ENCODE results near the gene PAK6. TPM values are rescaled to one million over a fixed set of nuclear protein-coding genes. Genes with fewer than 3 reads are reported as not detected.

The PAK6 gene
- total RNA-seq, 1 donor from 2014 or later, result 9.7 TPM

- intact Hi-C loops (cut with DNase I), result loop anchor here (5.0 kb wide), 1 partner anchor 223 kb away; no protein-coding TSS in a partner anchor
These were observed 31.6 kb downstream of the PAK6 start for GRCh38 chr15:40270246-40270995.

DNA sequence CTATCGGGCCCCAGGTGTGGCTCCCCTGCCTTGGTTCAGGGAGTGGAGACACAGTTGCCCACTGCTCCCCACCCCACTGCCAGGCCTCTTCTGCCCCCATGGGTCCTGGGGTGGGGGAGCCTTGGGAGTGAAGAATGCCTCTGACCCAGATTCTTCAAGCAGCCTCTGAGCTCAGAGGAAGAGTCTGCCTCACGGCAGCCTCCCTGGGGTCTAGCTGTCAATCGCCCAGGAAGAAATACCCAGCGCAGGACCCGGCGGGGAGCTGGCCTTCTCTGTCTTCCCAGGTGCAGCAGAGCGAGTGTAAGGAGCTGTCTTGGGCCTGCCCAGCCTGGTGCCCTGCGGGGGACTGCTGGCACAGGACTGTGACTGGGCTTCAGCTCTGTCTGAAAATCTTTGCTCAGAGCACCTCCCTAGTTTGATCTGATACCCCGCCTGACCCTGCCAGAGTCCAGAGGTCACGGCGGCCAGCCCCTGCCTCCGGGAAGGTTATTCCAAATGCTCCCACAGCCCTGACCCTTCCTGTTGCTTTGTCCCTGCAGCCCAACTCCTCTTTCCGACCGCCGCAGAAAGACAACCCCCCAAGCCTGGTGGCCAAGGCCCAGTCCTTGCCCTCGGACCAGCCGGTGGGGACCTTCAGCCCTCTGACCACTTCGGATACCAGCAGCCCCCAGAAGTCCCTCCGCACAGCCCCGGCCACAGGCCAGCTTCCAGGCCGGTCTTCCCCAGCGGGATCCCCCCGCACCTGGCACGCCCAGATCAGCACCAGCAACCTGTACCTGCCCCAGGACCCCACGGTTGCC lies 33.0 kb downstream of the PAK6 start:
- intact Hi-C loops (cut with DNase I), result loop anchor here (5.0 kb wide), 1 partner anchor 225 kb away; no protein-coding TSS in a partner anchor
- no peak for DNase-seq
- no peak for ATAC-seq (ENCODE audit: poor library complexity)

More at GRCh38 chr15:40270246-40270995, 31.6 kb downstream of the PAK6 start:
- ATAC-seq (ENCODE audit: poor library complexity), result no peak
- DNase-seq, result no peak

- intact Hi-C loops (cut with DNase I), result loop anchor here (5.0 kb wide), 1 partner anchor 225 kb away; no protein-coding TSS in a partner anchor
- ATAC-seq (ENCODE audit: poor library complexity) (no peak), DNase-seq (no peak)
These were observed 33.7 kb downstream of the PAK6 start for GRCh38 chr15:40272485-40273056.

DNA sequence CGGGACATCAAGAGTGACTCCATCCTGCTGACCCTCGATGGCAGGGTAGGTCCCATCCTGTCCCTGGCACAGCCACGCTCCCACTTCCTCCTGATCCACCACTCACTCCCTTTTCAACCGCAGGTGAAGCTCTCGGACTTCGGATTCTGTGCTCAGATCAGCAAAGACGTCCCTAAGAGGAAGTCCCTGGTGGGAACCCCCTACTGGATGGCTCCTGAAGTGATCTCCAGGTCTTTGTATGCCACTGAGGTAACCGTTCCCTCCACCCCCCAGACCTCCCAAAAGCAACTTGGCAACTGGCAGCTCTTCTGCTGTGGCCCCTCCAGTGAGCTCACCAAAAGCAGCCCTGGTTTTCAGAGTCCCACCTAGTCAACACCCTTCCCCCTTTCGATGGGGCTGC lies 34.6 kb downstream of the PAK6 start:
- ATAC-seq (ENCODE audit: poor library complexity) (no peak), DNase-seq (no peak)
- intact Hi-C loops (cut with DNase I), result loop anchor here (5.0 kb wide), 1 partner anchor 226 kb away; no protein-coding TSS in a partner anchor

DNA sequence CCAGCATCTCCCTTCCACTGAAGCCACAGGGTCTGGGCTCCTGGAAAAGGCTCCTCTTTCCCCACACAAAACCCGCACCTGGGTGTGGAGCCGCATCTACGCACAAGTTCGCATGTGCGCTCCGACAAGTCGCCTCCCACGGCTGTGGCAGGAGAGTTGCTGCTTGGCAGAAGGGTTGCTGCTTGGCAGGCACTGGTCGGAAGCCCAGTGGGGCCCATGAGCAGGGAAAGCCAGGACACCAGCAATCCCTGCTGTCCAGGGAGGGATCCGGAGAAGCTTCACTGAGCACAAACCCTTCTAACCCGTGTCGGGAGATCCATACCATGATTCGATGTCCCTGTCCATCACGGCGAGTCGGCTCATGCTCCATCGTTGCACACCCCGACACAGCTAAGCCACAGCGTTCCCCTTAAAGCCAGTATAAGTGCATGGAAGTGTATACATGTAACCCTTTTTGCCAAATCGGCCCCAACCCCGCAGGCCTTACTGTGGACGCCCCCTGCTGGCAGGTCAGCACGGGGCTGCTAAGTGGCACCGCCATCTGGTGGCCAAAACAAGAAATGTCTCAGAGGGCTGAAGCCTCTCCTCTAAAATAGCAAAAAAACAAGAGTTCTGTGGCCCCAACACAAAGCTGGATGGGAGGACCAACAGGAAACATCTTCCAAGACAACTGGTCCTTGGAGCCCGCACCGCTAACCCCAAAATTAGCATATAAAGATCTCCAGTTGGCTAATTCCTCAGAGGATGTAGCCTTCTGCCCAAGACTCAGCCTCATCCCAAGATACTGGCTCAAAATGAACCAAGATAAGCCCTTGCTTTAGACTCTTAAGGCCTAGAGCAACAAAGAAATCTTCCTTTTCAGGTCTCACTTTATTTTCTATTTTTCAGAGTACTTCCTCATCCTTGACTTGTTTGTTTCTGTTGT lies 35.7 kb downstream of the PAK6 start:
- ATAC-seq (ENCODE audit: poor library complexity) (peak; percentile 70), DNase-seq (peak; percentile 86)
- intact Hi-C loops (cut with DNase I), result loop anchor here (2.0 to 5.0 kb wide), 2 partner anchors 56 to 227 kb away; no protein-coding TSS in a partner anchor

DNA sequence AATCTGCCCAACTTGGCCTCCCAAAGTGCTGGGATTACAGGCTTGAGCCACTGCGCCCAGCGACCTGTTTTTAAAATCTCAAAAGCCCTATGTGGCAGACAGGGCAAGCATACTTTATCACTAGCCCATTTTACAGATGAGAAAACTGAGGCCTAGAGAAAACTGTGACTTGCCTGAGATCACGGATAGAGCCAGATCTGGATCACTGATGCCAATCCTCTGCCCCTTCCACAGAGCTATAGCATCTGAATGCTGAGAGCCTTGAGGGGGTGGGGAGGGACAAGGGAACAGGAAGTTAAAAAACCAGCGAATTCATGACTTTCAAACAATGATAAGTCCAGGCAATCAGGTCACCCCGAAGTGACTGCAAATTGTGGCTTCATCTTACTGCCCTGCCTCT lies 36.7 kb downstream of the PAK6 start:
- intact Hi-C loops (cut with DNase I), result loop anchor here (2.0 kb wide), 1 partner anchor 57 kb away; no protein-coding TSS in a partner anchor
- ATAC-seq (ENCODE audit: poor library complexity), result no peak
- DNase-seq, result no peak

DNA sequence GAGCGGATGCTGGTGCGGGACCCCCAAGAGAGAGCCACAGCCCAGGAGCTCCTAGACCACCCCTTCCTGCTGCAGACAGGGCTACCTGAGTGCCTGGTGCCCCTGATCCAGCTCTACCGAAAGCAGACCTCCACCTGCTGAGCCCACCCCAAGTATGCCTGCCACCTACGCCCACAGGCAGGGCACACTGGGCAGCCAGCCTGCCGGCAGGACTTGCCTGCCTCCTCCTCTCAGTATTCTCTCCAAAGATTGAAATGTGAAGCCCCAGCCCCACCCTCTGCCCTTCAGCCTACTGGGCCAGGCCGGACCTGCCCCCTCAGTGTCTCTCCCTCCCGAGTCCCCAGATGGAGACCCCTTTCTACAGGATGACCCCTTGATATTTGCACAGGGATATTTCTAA lies 37.1 kb downstream of the PAK6 start:
- intact Hi-C loops (cut with DNase I), result loop anchor here (2.0 kb wide), 1 partner anchor 57 kb away; no protein-coding TSS in a partner anchor
- ATAC-seq (ENCODE audit: poor library complexity) (no peak), DNase-seq (no peak)

GRCh38 chr15:40276927-40277326 lies 38.1 kb downstream of the PAK6 start:
- intact Hi-C loops (cut with DNase I), result no loop called here
- ATAC-seq (ENCODE audit: poor library complexity) (no peak), DNase-seq (no peak)

- ATAC-seq (ENCODE audit: poor library complexity) (no peak), DNase-seq (no peak)
- intact Hi-C loops (cut with DNase I), result no loop called here
These were observed 38.6 kb downstream of the PAK6 start for GRCh38 chr15:40277471-40277870.

DNA sequence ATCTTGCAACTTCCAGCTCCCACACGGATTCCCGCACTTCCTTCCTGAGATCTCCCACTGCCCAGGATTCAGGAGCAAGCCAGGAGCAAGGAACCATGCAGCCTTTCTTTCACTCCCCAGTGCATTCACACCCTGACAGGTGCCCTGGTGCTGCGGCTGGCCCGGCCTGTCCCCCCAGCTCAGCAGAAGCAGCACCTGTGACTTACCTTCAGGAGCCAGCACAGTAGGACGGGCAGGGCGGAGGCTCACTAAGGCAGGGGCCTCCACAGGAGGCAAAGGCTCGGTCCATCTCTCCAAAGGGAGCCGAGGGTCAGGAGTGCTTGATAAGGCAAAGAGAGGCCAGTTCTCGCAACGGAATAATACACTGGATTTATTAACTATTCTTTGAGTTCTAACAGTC lies 39.2 kb downstream of the PAK6 start:
- intact Hi-C loops (cut with DNase I), result no loop called here
- no peak for ATAC-seq (ENCODE audit: poor library complexity)
- DNase-seq, result no peak

- intact Hi-C loops (cut with DNase I), result loop anchor here (1.0 kb wide), 1 partner anchor 31 kb away; no protein-coding TSS in a partner anchor
- peak; percentile 69 for ATAC-seq (ENCODE audit: poor library complexity)
These were observed 40.7 kb downstream of the PAK6 start for GRCh38 chr15:40279437-40280141.

GRCh38 chr15:40280260-40281056 lies 41.6 kb downstream of the PAK6 start:
- intact Hi-C loops (cut with DNase I), result no loop called here
- DNase-seq, result no peak
- ATAC-seq (ENCODE audit: poor library complexity), result no peak

More at GRCh38 chr15:40279437-40280141, 40.7 kb downstream of the PAK6 start:
- peak; percentile 86 for DNase-seq

- intact Hi-C loops (cut with DNase I), result no loop called here
- no peak for ATAC-seq (ENCODE audit: poor library complexity)
- no peak for DNase-seq
These were observed 42.4 kb downstream of the PAK6 start for GRCh38 chr15:40281057-40281800.

GRCh38 chr15:40281801-40282146 lies 42.9 kb downstream of the PAK6 start:
- ATAC-seq (ENCODE audit: poor library complexity) (no peak), DNase-seq (no peak)

GRCh38 chr15:40282147-40282868 lies 43.4 kb downstream of the PAK6 start:
- DNase-seq (peak; percentile 73), ATAC-seq (ENCODE audit: poor library complexity) (peak; percentile 57)
- intact Hi-C loops (cut with DNase I), result loop anchor here (2.0 kb wide), 1 partner anchor 138 kb away; no protein-coding TSS in a partner anchor

More at GRCh38 chr15:40281801-40282146, 42.9 kb downstream of the PAK6 start:
- intact Hi-C loops (cut with DNase I), result loop anchor here (2.0 kb wide), 1 partner anchor 139 kb away; no protein-coding TSS in a partner anchor
